ENCODE results near the gene PIGK.

DNA sequence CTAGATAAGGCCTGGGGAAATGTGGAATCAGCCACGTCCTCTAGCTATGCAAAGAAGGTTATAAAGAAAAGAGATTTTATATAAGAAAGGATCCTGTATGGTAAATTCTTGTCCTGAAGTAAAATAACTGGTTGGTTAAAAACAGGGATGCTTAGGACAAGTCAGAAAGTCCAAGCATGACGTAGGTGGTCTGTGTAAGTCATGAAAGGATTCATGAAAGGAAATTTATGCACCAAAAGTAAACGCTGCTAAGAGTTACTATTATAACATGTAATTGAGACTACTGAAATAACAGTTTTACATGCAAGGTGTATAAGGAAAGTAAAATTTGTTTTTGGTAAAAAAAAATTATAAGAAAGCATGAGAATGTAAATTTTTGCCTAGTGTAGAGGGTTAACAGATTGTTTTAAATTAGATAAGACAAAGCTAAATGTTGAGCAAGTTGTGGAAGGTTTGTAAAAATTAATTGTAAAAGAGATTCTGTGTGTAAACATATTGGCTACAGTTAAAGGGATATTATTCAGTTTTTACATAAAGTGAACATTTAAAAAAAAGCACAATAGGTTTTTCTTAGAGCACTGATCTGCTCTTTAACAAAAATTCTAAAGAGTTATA, 43.9 kb downstream of the PIGK start:
- TF ChIP-seq EZH2 (IDR thresholded peaks at IDR 0.05; ENCODE audit: insufficient read depth, low read length), result no peak
- TF ChIP-seq, protein P1, sequence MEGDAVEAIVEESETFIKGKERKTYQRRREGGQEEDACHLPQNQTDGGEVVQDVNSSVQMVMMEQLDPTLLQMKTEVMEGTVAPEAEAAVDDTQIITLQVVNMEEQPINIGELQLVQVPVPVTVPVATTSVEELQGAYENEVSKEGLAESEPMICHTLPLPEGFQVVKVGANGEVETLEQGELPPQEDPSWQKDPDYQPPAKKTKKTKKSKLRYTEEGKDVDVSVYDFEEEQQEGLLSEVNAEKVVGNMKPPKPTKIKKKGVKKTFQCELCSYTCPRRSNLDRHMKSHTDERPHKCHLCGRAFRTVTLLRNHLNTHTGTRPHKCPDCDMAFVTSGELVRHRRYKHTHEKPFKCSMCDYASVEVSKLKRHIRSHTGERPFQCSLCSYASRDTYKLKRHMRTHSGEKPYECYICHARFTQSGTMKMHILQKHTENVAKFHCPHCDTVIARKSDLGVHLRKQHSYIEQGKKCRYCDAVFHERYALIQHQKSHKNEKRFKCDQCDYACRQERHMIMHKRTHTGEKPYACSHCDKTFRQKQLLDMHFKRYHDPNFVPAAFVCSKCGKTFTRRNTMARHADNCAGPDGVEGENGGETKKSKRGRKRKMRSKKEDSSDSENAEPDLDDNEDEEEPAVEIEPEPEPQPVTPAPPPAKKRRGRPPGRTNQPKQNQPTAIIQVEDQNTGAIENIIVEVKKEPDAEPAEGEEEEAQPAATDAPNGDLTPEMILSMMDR (IDR thresholded peaks at IDR 0.05; ENCODE audit: insufficient read depth, low read depth, low read length), result no peak
